Measurements from ENCODE around the gene RNF17. TPM values are rescaled to one million over a fixed set of nuclear protein-coding genes. Genes with fewer than 3 reads are reported as not detected.
A peak's percentile ranks its signal among the peaks of the same experiment; 100 is the strongest.

RNF17 gene
- polyA plus RNA-seq, 1 experiment: not detected

DNA sequence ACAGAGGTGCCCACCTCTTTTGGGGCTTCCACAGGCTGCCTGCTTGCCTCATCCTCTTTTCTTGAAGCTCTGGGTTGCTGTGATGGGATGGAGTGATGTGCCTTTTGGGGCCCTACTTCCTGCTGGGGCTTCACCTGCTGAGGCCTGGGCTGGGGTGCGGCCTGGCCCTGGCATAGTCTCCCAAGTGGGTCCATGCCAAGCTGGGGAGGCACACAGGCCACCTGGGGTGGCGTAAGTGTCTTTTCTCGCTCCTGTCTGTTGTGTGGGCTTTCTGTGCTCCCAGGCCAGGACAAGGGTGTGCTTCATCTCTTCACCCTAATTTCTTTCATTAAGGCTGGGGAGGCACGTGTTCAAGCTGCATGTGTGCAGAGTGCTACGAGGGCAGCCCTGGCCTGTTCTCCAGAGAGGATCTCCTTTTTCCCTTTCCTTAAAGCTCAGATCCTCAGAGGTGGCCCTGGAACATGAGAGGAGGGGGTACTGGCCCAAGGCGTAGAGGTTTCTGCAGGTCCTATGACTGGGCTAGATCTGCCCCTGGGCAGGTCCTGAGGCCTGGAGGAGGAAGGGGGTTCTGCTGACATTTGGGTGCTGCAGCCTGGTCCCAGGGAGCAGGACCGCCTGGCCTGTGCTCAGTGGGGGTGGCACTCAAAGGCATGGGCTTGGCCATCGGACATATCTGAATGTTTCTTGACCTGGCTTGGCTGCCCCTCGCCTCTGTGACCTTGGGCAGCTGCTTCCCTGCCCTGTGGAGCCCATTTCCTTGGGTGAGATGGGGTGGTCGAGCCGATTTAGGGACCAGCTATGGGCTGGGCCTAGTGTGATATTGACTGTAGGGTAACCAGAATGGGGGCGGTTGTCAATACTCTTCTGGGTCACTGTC is 23.7 kb upstream of the RNF17 start:
- Histone ChIP-seq H3K4me3 (ENCODE audit: low read depth, low read length) (no peak overlapping the region), H3K36me3 (ENCODE audit: control insufficient read depth, insufficient read depth, low read length) (no peaks in the 10 kb centered on the region), H3K27me3 (ENCODE audit: control insufficient read depth, insufficient read depth, low read length) (peaks cover 2% of the 10 kb centered on the region)
- TF ChIP-seq CTCF (IDR thresholded peaks at IDR 0.05; ENCODE audit: insufficient read depth, low read depth, low read length): no peak
- CTCF ChIA-PET: interaction anchor here (4.0 kb wide), 1 partner anchor 13 kb away, joined by 13 read pairs; no protein-coding TSS in a partner anchor
- no peak for DNase-seq (ENCODE audit: low read depth)
- POLR2A ChIA-PET: no interaction called here

DNA sequence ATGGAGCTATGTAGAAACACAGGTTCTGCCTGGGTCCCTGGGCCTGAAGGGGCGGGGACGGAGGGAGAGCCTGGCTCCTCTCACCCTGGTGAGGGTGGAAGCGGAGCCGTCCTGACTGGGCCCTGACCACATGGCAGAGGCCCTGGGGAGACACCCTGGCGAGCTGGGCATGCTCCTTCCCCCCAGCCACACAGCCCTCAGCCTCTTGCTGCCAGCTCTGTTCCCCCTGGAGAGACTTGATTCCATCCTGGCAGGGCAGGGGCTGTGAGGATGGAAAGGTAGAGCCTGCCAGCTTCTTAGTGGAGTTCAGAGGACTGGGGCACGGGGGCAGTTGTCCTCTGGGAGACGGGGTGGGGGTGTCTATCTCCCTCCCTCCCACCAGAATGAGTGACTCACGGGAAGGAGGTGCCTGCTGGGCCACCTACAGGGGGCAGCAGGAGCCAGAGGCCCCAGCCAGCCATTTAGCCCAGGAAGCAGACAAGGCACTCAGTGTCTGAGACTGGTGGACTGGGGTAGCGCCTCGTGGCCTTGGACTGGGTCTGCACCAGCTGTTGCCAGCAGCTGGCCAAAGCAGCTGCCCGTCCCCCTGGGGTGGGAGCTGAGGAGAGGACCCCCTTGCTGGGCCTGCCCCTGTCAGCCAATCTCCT is 22.8 kb upstream of the RNF17 start:
- Histone ChIP-seq H3K4me3 (ENCODE audit: low read depth, low read length) (no peak overlapping the region), H3K27me3 (ENCODE audit: control insufficient read depth, insufficient read depth, low read length) (peaks cover 4% of the 10 kb centered on the region), H3K36me3 (ENCODE audit: control insufficient read depth, insufficient read depth, low read length) (no peaks in the 10 kb centered on the region)
- peak; percentile 23; the same call in 1 of the 2 replicates for TF ChIP-seq CTCF (IDR thresholded peaks at IDR 0.05; ENCODE audit: insufficient read depth, low read depth, low read length)
- no peak for DNase-seq (ENCODE audit: low read depth)
- CTCF ChIA-PET: interaction anchor here (4.0 kb wide), 1 partner anchor 14 kb away, joined by 13 read pairs; no protein-coding TSS in a partner anchor
- POLR2A ChIA-PET: no interaction called here

DNA sequence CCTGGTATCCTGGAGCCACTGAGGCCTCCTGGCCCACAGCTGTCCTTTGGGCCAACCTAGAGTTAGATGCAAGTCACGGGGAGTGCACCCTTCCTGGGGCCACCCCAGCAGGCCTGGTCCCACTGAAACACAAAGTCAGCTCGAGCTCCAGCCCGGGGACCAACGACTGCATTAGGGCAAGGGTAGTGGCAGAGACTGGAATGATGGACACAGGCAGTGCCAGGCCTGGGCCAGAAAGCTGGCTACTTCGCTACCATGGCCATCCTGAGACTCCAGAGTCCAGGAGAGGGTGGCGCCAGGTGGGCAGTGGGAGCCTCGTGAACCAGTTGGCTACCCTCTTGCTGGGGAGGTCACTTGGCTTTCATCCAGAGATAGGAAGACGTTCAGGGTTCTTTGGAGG is 22.2 kb upstream of the RNF17 start:
- ChIA-PET POLR2A (no interaction called here), CTCF (interaction anchor here (0.5 to 4.0 kb wide), 3 partner anchors 13 to 227 kb away, joined by 3 to 13 read pairs (median 5); no protein-coding TSS in a partner anchor)
- no peak for TF ChIP-seq CTCF (IDR thresholded peaks at IDR 0.05; ENCODE audit: insufficient read depth, low read depth, low read length)
- no peak for DNase-seq (ENCODE audit: low read depth)
- Histone ChIP-seq H3K36me3 (ENCODE audit: control insufficient read depth, insufficient read depth, low read length) (no peaks in the 10 kb centered on the region), H3K4me3 (ENCODE audit: low read depth, low read length) (no peak overlapping the region), H3K27me3 (ENCODE audit: control insufficient read depth, insufficient read depth, low read length) (peaks cover 8% of the 10 kb centered on the region)

DNA sequence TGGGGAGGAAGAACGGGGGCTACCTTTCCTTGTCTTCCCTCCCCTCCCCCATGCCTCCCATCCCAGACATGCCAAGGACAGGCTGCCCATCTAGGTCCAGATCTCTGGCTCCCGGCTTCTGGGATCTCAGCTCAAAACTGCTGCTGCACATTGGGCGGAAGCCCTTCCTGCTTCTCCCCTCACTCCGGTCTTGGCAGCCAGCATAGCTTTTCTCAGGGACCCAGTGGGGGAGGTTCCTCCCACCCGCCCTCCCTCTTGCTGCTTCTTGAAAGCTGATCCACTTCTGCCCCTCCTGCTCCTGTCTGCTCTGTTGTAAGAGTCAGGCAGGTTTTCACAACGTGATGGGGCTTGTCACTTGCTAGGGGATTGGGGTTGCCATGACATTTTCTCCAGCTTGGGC is 21.7 kb upstream of the RNF17 start:
- peaks cover 13% of the 10 kb centered on the region for H3K27me3 ChIP-seq (ENCODE audit: control insufficient read depth, insufficient read depth, low read length)
- POLR2A ChIA-PET: interaction anchor here (0.6 kb wide), 1 partner anchor 50 kb away, joined by 5 read pairs; no protein-coding TSS in a partner anchor
- no peak for DNase-seq (ENCODE audit: low read depth)
- no peaks in the 10 kb centered on the region for H3K36me3 ChIP-seq (ENCODE audit: control insufficient read depth, insufficient read depth, low read length)
- no peak for TF ChIP-seq CTCF (IDR thresholded peaks at IDR 0.05; ENCODE audit: insufficient read depth, low read depth, low read length)
- CTCF ChIA-PET: interaction anchor here (0.5 to 4.0 kb wide), 3 partner anchors 13 to 227 kb away, joined by 3 to 13 read pairs (median 5); no protein-coding TSS in a partner anchor
- H3K4me3 ChIP-seq (ENCODE audit: low read depth, low read length): no peak overlapping the region

DNA sequence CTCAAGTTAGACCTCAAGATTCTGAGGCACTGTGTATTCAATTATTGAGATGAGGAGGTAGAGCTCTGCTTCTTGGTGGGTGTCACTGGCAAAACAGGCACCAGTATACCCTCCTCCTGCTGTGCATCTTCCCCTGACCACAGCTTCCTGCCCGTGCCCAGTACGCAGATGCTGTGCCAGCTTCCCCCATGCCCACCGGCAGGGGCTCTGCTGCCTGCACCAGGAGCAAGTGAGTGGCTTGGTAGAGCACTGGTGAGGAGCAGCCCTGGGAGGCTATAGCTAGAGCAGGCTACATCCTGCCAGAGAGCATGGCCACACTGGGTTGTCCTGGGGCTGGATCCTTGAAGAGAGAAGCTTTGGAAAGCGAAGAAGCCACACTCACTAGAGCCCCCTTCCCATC is 21.0 kb upstream of the RNF17 start:
- H3K4me3 ChIP-seq (ENCODE audit: low read depth, low read length): no peak overlapping the region
- POLR2A ChIA-PET: interaction anchor here (0.6 kb wide), 1 partner anchor 50 kb away, joined by 5 read pairs; no protein-coding TSS in a partner anchor
- CTCF ChIA-PET: interaction anchor here (1.7 to 4.0 kb wide), 2 partner anchors 16 to 226 kb away, joined by 5 to 13 read pairs; no protein-coding TSS in a partner anchor
- H3K36me3 ChIP-seq (ENCODE audit: control insufficient read depth, insufficient read depth, low read length): no peaks in the 10 kb centered on the region
- H3K27me3 ChIP-seq (ENCODE audit: control insufficient read depth, insufficient read depth, low read length): peaks cover 13% of the 10 kb centered on the region
- TF ChIP-seq CTCF (IDR thresholded peaks at IDR 0.05; ENCODE audit: insufficient read depth, low read depth, low read length): no peak
- no peak for DNase-seq (ENCODE audit: low read depth)
